Nephron (organoid): ENCODE data around the gene NINJ1.

Source experiments
- H3K27ac Mint-ChIP-seq, 3 experiments: 2 replicates each; pipeline ENCODE4 v1.8.0; 2020; ENCODE audit warnings: mixed read lengths in 3 of 3, mild to moderate bottlenecking in 2 of 3, moderate library complexity in 1 of 3
- H3K27me3 Mint-ChIP-seq: 2 replicates; pipeline ENCODE4 v1.8.0; 2021; ENCODE audit warnings: low read depth, mild to moderate bottlenecking, moderate library complexity, mixed read lengths
- H3K36me3 Mint-ChIP-seq: 2 replicates; pipeline ENCODE4 v1.8.0; 2020; ENCODE audit warnings: low read depth, mixed read lengths
- H3K4me1 Mint-ChIP-seq: 2 replicates; pipeline ENCODE4 v1.8.0; 2020; ENCODE audit warnings: mixed read lengths
- H3K4me3 Mint-ChIP-seq, 3 experiments: 2 replicates each; pipeline ENCODE4 v1.8.0; 2020; ENCODE audit warnings: mild to moderate bottlenecking in 3 of 3, mixed read lengths in 3 of 3, moderate library complexity in 2 of 3
- H3K9me3 Mint-ChIP-seq: 2 replicates; pipeline ENCODE4 v1.8.0; 2020; ENCODE audit warnings: mixed read lengths
- CTCF ChIP-seq, 3 experiments: fragments of 200-600 bp; sonication (generic); IDR thresholded peaks; one replicate each; pipeline ENCODE4 v1.5.0; 2021; ENCODE audit warnings: antibody characterized with exemption in 3 of 3; ENCODE audit not compliant: unreplicated experiment in 3 of 3

The NINJ1 gene

GRCh38 chr9:93171261-93171990 is 37.4 kb upstream of the NINJ1 start:
- H3K4me3 Mint-ChIP-seq = no peak overlapping the region
- H3K36me3 Mint-ChIP-seq = no peaks in the 10 kb centered on the region
- no peaks in the 10 kb centered on the region for H3K9me3 Mint-ChIP-seq
- no peak for TF ChIP-seq CTCF (IDR thresholded peaks at IDR 0.05; ENCODE audit: unreplicated experiment in 3 of 3)
- no peaks in the 10 kb centered on the region for H3K4me1 Mint-ChIP-seq
- peaks cover 19% of the 10 kb centered on the region for H3K27me3 Mint-ChIP-seq
- H3K27ac Mint-ChIP-seq = no peak overlapping the region

DNA sequence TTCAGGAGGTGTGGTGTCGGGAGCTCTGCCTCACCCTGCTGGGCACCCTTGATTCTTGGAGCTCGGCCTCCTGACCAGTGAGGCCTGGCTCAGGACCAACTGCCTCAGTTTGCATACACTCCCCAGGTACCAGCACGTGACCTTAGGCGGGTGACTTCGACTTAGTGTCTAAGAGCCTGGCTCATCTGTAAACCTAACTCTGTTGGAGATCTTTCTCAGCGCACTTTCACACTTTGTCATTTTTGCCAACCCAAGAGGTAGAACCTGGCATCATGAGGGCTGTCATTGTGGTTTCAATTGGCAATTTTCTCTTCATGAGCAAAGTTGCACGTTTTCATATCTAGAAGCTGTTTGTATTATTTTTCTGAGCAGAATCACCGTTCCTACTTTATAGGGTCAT is 36.5 kb upstream of the NINJ1 start:
- no peaks in the 10 kb centered on the region for H3K4me1 Mint-ChIP-seq
- no peak for TF ChIP-seq CTCF (IDR thresholded peaks at IDR 0.05; ENCODE audit: unreplicated experiment in 3 of 3)
- no peak overlapping the region for H3K27ac Mint-ChIP-seq
- H3K4me3 Mint-ChIP-seq = no peak overlapping the region
- H3K27me3 Mint-ChIP-seq = peaks cover 19% of the 10 kb centered on the region
- H3K36me3 Mint-ChIP-seq = no peaks in the 10 kb centered on the region
- no peaks in the 10 kb centered on the region for H3K9me3 Mint-ChIP-seq

DNA sequence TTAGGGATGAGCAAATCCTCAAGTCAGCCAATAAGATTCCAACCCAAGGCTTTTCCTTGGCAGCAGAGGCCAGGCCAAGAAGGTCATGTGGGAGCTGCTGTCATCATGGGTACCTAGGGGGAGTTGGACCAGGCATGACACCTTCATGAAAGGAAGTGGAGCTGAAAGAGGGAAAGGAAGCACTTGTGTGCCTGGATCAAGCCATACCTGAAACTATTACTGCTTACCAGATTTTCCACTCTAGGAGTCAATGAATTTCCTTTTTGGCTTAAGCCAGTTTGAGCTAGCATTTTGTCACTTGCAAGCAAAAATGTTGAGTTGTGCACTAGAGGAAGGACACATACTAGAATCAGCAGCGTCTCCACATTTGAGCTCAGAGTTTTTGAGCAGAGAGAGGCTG is 35.4 kb upstream of the NINJ1 start:
- Mint-ChIP-seq H3K4me1 (no peaks in the 10 kb centered on the region), H3K27me3 (peaks cover 19% of the 10 kb centered on the region), H3K36me3 (no peaks in the 10 kb centered on the region), H3K9me3 (no peaks in the 10 kb centered on the region), H3K27ac (no peak overlapping the region), H3K4me3 (no peak overlapping the region)
- TF ChIP-seq CTCF (IDR thresholded peaks at IDR 0.05; ENCODE audit: unreplicated experiment in 3 of 3) = no peak

- Mint-ChIP-seq H3K27me3 (peaks cover 16% of the 10 kb centered on the region), H3K4me1 (no peaks in the 10 kb centered on the region), H3K36me3 (no peaks in the 10 kb centered on the region), H3K27ac (no peak overlapping the region), H3K4me3 (no peak overlapping the region), H3K9me3 (no peaks in the 10 kb centered on the region)
- TF ChIP-seq CTCF (IDR thresholded peaks at IDR 0.05; ENCODE audit: unreplicated experiment in 3 of 3) = no peak
Observed at GRCh38 chr9:93168581-93168980, 34.5 kb upstream of the NINJ1 start.

- H3K36me3 Mint-ChIP-seq = no peaks in the 10 kb centered on the region
- peaks cover 13% of the 10 kb centered on the region for H3K27me3 Mint-ChIP-seq
- no peaks in the 10 kb centered on the region for H3K4me1 Mint-ChIP-seq
- H3K27ac Mint-ChIP-seq = no peak overlapping the region
- no peak overlapping the region for H3K4me3 Mint-ChIP-seq
- H3K9me3 Mint-ChIP-seq = no peaks in the 10 kb centered on the region
- no peak for TF ChIP-seq CTCF (IDR thresholded peaks at IDR 0.05; ENCODE audit: unreplicated experiment in 3 of 3)
Observed at GRCh38 chr9:93167838-93168237, 33.8 kb upstream of the NINJ1 start.

GRCh38 chr9:93167185-93167584 is 33.1 kb upstream of the NINJ1 start:
- Mint-ChIP-seq H3K36me3 (no peaks in the 10 kb centered on the region), H3K4me3 (no peak overlapping the region), H3K9me3 (no peaks in the 10 kb centered on the region), H3K4me1 (peaks cover 3% of the 10 kb centered on the region), H3K27ac (no peak overlapping the region), H3K27me3 (peaks cover 7% of the 10 kb centered on the region)
- TF ChIP-seq CTCF (IDR thresholded peaks at IDR 0.05; ENCODE audit: unreplicated experiment in 3 of 3) = no peak
